GM19463 (cell line): ENCODE measurements around the gene HBEGF.
"Not testable (repeated sequence)": the region's sequence is repeated elsewhere in the genome, so short reads cannot be mapped to it uniquely, and the experiment has no call there.

Experiments used
- ATAC-seq: cut with Tn5 transposase; IDR thresholded peaks from one replicate; pipeline ENCODE4 v1.9.1; 2021; ENCODE audit warnings: mild to moderate bottlenecking, moderate library complexity; ENCODE audit not compliant: unreplicated experiment

HBEGF gene

GRCh38 chr5:140361901-140362300 lies 15.5 kb upstream of the HBEGF start:
- no peak for ATAC-seq

- ATAC-seq: no peak
These were observed 14.5 kb upstream of the HBEGF start for GRCh38 chr5:140360681-140361479.

GRCh38 chr5:140360101-140360500 lies 13.7 kb upstream of the HBEGF start, which contains the start of gene SLC4A9:
Gene SLC4A9, plus strand, starts transcription at chr5:140360194. Its CDS starts 43 bp downstream, at chr5:140360237.
- ATAC-seq: no peak

- no peak for ATAC-seq
These were observed 12.4 kb upstream of the HBEGF start for GRCh38 chr5:140358738-140359310.

- ATAC-seq: peak; percentile 97
These were observed 11.3 kb upstream of the HBEGF start for GRCh38 chr5:140357726-140358093.

- ATAC-seq: peak; percentile 26
These were observed 10.7 kb upstream of the HBEGF start for GRCh38 chr5:140356853-140357725.

GRCh38 chr5:140355546-140355945 lies 9.1 kb upstream of the HBEGF start:
- no peak for ATAC-seq

- peak; percentile 51 for ATAC-seq
These were observed 5.4 kb upstream of the HBEGF start for GRCh38 chr5:140351609-140352334.

- ATAC-seq: no peak
These were observed 2.8 kb upstream of the HBEGF start for GRCh38 chr5:140349244-140349643.

GRCh38 chr5:140348104-140348503 lies 1.7 kb upstream of the HBEGF start:
- no peak for ATAC-seq

- no peak for ATAC-seq
These were observed 957 bp upstream of the HBEGF start for GRCh38 chr5:140347360-140347759.

GRCh38 chr5:140345919-140346347 lies 470 bp downstream of the HBEGF start:
- peak; percentile 8 for ATAC-seq

- ATAC-seq: no peak
These were observed 1.6 kb downstream of the HBEGF start for GRCh38 chr5:140344683-140345423.

GRCh38 chr5:140343849-140344248 lies 2.6 kb downstream of the HBEGF start:
- ATAC-seq: not testable (repeated sequence)

GRCh38 chr5:140342896-140343295 lies 3.5 kb downstream of the HBEGF start:
- ATAC-seq: no peak

- ATAC-seq: no peak
These were observed 4.1 kb downstream of the HBEGF start for GRCh38 chr5:140342287-140342686.

- ATAC-seq: no peak
These were observed 4.8 kb downstream of the HBEGF start for GRCh38 chr5:140341591-140341990.

- no peak for ATAC-seq
These were observed 5.7 kb downstream of the HBEGF start for GRCh38 chr5:140340605-140341121.

GRCh38 chr5:140339636-140340035 lies 6.8 kb downstream of the HBEGF start:
- ATAC-seq: no peak

- ATAC-seq: no peak
These were observed 7.5 kb downstream of the HBEGF start for GRCh38 chr5:140338908-140339307.
